Astrocyte of the hippocampus (primary cell): Measurements from ENCODE around the gene BMI1.
"Not testable (repeated sequence)": the region's sequence is repeated elsewhere in the genome, so short reads cannot be mapped to it uniquely, and the experiment has no call there.

Experiments used
- DNase-seq: peaks from one replicate; pipeline ENCODE4 v3.0.0; 2011; ENCODE audit warnings: low read depth, low spot score

Gene BMI1

DNA sequence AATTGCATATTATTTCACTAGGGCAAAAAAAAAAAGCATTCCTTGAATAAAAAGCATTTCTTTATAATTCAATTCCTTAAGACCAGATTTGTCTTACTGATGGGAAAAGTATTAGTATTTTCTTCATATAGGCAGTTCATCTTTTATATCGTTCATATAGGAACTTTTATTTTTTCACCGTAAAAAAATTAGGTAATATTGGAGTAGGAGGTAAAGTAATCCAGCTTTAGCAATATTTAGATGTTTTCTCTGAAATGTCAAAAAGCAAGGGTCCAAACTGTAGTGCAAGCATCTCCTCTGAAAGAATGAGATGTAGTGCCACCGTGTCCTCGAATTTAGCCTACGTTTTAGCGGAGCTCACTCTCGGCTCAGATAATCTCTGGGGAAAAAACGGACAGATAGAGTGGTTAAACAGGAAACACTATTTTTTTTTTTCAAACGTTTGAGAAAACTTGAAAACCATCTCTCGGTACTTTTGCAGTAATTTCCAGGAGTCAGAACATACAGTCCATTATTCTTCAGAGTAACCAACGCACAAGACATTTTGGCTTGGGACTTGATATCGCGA lies 18.9 kb downstream of the BMI1 start:
- DNase-seq, result no peak

GRCh38 chr10:22340329-22341189 lies 19.7 kb downstream of the BMI1 start:
- DNase-seq, result peak; percentile 87

DNA sequence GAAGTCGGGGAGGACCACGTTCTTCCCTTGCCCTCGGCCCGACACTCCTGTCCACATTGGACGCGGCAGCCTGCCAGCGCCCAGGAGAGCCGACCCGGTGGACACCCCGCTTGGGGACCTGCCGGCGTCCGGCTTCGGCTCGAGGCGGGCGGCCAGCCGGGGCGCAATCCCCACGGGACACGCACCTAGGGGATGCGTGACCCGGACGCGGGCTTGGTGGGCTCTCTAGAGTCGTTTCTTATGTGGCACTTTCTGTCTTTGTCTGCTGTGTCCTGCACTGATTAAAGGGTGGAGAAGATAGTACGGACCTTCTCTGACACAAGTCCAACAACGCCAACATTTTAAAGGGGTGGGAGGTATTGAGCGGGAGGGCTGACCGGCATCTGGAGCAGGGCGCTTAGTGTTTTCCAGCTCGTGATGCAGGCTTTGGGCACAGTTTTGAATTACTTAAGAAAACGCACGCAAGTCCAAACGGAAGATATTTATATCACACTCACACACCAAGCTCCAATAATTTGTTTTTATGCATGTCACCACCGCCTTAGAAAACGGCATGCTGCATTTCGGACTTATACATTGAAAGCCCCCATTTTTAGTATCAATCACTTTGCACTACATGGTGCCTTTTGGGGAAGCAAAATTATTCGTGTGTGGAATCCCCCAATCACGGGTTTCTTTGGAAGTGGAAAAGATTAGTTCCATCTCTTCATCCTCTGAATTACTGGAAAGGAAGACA lies 20.5 kb downstream of the BMI1 start:
- no peak for DNase-seq

GRCh38 chr10:22341926-22342196 lies 21.0 kb downstream of the BMI1 start:
- DNase-seq, result no peak

GRCh38 chr10:22342421-22342820 lies 21.5 kb downstream of the BMI1 start:
- no peak for DNase-seq

- DNase-seq, result no peak
Observed at GRCh38 chr10:22343731-22344130, 22.8 kb downstream of the BMI1 start.

DNA sequence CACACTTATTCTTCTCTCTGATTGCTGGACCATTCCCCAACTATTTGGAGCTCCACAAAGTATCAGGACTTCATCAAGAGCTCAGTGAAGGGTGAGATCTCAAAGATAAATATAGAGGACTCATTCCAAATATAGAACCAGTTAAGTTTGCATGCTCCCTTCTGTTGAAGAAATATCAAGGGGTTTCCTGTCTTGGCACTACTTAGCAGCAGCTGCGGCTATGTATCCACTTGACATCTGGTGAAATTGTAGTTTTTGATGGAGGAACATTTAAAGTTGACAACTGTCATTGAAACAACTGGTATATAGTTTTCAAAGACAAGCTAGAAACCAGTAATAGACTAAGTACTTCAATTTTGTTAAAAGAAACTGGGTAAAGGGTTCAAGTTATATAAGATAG lies 23.4 kb downstream of the BMI1 start:
- no peak for DNase-seq

DNA sequence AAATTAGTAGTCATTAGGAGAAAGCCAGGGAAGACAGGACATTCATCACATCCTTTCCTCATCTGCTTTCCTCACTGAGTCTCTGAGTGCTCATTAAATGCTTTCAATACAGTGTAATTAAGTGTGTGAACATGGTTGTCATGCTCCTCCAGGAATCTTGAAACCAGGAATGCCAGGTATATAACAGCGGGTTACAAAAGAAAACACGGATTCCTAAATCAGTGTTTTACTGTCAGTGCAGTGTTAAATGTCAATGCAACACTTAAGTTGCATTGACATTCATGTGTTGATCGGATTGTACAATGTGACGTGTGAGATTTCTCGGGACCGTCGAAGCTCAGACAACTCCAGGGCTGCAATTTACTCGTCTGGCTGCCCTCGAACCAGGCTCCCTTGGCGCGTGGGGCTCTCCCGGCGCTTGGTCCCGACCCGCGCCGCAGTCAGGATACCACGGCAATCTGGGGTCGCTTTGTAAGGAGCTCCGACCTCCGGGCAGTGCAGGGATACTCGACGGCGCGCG lies 23.9 kb downstream of the BMI1 start:
- DNase-seq, result no peak

GRCh38 chr10:22345301-22346095 lies 24.6 kb downstream of the BMI1 start, which contains the start of gene SPAG6:
Gene SPAG6, plus strand, starts transcription at chr10:22345496. Its CDS starts 116 bp downstream, at chr10:22345612.
- peak; percentile 61 for DNase-seq

GRCh38 chr10:22346096-22346661 lies 25.3 kb downstream of the BMI1 start:
- DNase-seq, result no peak

- DNase-seq, result no peak
Observed at GRCh38 chr10:22349755-22350154, 28.9 kb downstream of the BMI1 start.

DNA sequence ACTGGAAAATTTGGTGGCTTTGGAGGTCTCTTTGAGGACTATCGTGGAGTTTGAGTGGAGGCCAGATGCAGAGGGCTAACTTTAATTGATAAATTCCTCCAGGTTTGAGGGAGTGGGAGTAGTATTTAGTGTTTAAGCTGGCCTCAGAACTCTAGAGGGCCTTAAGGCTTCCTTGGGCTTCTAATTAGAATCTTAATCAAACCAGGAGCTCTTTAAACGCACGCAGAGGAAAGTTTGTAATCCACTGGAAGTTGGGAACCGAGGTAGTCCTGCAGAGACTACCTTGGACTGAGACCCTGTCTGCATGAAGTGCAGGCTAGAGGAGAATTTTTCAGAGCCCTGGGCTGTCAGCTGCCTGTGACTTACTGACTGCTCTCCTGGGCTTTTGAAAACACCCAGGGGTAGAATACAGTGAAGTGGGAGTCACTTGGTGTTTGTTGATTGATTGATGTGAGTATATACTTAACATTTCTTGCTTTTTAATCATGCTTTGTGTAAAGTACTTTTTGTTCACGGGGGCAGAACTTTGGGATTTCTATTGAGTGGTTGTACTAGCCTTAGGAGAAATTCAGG lies 30.3 kb downstream of the BMI1 start:
- DNase-seq, result no peak

GRCh38 chr10:22356324-22356873 lies 35.5 kb downstream of the BMI1 start:
- DNase-seq, result no peak

GRCh38 chr10:22357770-22358169 lies 36.9 kb downstream of the BMI1 start:
- not testable (repeated sequence) for DNase-seq

DNA sequence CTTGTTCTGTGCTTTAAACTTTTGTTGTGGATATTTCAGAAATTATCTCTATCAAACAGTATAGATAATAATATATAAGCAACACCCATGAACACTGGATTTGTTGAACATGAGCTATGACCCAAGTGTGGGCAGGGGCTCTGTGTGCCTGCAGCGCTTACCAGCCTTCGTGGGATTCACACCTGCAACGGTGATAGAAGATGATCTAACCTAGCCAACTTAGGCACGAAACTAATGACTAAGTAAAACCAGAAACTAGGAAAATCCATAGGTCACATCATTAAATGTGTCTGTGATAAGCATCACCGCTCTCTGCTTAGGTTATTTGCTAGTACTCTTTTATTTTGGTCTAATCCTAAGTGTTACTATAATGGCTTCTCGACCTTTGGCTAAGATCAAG lies 42.4 kb downstream of the BMI1 start:
- no peak for DNase-seq

DNA sequence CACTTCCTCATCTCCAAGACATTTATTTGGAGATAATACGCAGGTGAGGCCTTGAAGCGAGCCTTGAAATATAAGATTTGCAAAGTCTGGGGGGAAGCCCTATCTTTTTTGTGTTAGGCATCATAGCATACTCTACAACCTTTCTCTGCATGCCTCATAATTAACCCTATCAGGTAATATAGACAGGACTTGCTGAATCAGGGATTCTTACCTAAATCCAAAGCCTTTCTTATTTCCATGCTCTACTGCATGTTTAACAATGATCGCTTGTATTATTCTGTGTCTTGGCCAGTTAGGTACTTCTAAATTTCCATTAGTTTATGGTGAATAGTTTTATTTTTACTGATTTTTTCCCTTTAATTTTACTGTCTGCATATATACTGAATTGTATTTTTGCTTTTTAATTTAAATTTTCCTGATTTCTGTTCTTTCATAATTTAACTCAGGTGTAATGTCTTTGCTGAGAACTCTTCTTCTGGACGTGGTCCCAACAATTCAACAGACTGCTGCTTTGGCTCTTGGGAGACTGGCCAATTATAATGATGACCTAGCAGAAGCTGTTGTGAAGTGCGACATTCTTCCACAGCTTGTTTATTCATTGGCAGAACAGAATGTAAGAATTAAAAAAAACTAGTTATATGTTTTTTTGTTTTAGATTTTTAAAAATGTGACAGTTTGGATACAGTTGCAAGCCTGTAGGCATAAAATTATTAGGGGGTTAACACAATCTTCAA lies 43.7 kb downstream of the BMI1 start:
- no peak for DNase-seq

DNA sequence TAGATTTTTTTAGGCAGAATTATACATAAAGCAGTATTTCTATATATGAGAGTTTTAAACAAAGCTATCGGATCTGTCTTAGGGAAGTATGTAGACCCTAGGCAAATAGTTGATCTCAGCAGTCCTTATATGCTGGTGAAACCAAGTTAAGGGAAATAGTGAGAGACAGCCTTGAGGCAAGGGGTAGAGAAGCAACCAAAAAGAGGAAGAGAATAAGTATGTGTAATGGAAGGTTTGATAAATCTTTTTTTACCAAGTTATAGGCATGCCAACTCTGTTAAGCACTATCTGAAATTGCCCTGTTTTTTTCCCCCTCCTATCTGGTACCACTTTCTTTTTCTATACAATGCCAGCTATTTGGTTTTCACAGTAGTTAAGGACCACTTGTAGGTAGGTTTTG lies 44.3 kb downstream of the BMI1 start:
- no peak for DNase-seq

- DNase-seq, result no peak
Observed at GRCh38 chr10:22365644-22366434, 44.9 kb downstream of the BMI1 start.

- no peak for DNase-seq
Observed at GRCh38 chr10:22366435-22366703, 45.5 kb downstream of the BMI1 start.

DNA sequence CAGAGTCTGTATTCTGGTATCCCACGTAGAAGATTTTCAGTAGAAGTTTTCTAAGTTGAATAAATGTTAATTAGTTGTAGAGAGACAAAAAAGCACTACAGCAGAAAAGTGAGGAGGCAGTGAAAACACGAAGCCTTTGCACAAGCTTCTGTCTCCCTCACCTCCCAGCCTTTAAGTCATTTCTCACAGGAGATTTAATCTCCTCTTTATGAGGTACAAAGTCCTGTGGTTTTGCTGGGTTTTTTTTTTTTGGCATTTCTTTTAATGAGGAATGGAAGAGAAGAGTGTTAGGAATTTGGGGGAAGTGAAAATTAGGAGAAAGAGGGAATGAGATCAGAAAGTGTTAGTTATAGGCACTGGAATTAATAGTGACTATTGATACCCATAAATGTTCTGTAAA lies 45.9 kb downstream of the BMI1 start:
- DNase-seq, result no peak
